ENCODE results near the gene SIPA1.

The SIPA1 gene

GRCh38 chr11:65609665-65610064 lies 28.2 kb upstream of the SIPA1 start:
- no peak for DNase-seq (ENCODE audit: low read depth in 2 of 2)

DNA sequence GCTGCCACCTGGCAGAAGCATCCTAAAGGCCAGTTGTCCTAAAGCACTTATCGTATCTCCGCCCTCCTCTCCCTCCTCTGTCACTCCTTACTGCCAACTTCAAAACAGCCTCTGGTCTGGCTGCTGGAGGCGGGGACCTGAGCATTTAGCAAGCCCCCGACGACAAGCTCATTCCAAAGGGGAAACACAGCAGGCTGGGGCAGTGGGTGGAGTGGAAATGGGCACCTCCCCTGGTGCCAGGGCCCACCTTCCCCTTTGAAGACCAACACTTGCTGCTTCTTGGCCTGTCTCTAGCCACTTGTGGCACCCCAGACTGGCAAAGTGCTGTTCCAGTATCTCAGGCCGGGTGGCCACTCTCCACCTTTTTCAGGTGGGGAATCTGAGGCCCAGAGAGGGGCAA lies 27.5 kb upstream of the SIPA1 start:
- no peak for DNase-seq (ENCODE audit: low read depth in 2 of 2)

- no peak for DNase-seq (ENCODE audit: low read depth in 2 of 2)
Observed at GRCh38 chr11:65611028-65611757, 26.7 kb upstream of the SIPA1 start.

GRCh38 chr11:65611758-65612603 lies 25.9 kb upstream of the SIPA1 start:
- DNase-seq (ENCODE audit: low read depth in 2 of 2): no peak

- no peak for DNase-seq (ENCODE audit: low read depth in 2 of 2)
Observed at GRCh38 chr11:65612691-65613090, 25.2 kb upstream of the SIPA1 start.

DNA sequence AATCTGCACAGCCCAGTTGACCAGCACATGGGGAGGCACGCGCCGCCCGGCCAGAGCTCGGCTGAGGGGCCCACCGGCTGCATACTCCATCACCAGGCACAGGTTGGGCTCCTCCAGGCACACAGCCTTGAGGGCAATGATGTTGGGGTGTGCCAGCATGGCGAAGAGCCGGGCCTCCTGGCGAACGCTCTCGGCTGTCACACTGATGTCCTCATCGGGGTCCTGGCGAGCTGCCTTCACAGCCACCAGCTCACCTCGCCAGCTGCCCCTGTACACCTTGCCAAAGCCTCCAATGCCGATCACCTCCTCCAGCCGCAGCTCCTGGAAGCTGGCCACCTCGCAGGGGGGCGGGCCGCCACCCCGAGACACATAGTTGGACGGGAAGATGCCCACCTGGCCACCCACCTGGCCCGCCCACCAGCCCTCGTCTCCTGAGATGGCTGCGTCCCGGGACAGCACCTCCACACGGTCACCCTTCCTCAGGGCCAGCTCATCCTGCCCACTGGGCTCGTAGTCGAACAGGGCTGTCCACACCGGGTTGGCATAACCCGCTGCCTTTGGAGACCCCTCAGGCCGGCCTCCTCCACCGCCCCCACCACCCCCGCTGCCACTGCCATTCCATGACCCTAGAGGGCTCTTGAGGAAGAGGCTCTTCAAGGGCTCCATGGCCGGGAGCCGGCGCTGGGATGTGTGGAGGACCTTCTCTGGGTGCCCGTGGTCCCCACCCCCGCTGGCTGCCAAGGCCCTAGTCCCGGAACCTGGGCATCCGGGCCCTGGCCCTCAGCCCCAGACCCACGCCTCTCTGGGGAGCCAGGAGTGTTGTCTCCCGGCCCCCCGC lies 24.6 kb upstream of the SIPA1 start:
- DNase-seq (ENCODE audit: low read depth in 2 of 2): no peak

DNA sequence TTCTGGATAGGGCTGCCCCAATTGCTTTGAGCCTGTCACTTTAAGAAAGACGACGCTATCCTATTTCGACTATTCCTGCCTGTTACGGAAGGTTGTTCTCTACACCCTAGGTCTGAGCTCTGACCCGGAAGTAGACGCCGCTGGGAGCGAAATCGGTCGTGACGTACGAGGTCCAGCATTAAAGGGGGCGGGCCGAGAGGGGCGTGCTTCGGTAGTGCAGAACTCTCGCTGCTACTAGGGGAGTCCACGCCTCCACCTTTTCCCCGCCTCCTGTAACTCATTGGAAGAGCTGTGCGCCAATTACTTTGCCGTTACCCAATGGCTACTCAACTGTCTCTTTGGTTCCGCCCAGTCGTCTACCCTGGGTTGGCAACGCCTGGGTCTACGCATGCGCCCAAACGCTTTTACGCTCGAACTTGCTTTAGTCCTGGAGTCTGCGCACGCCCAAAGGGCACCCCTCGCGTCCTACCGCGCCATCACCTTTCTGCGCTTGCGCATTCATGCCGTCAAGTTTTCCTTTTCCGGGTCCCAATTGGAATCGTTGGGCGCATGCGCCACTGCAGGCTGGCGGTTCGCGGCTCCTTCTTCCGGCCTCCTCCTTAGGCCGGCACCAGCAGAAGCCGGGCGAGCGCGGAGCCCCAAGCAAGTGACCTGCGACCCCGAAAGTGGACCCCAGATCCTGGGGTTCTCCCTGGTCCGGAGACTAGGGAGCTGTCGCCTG lies 22.5 kb upstream of the SIPA1 start, which contains the start of gene PCNX3:
TSS of gene PCNX3 (plus strand) at position 548 of the 721 bp plus-strand sequence. CDS start 536 bp downstream, outside the sequence.
- DNase-seq (ENCODE audit: low read depth in 2 of 2): peak; percentile 99

DNA sequence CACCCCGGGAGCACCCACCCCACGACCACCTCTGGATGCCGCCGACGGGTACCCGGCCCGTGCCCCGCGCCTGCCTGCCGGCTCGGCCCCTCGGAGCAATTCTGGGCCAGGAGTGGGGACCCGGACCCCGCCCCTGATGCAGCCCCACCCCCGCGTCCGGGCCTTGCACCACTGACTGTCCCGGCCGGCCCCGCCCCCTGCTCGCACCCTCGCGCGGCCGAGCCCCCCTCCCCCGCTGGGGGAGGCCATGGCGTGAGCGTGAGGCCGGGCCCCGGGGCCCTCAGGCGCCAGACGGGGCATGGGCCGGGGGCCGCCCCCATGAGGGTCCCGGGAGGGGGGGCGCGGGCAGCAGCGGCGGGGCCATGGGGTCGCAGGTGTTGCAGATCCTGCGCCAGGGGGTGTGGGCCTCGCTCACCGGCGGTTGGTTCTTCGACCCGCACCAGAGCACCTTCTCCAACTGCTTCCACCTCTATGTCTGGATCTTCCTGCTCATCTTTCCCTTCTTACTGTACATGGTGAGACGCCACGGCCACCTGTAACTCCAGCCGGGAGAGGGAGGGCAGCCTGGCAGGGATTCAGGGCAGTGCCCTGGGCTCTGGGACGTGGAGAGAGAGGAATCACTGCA lies 21.8 kb upstream of the SIPA1 start:
- peak in 1 of 2 donors; percentile 48 for DNase-seq (ENCODE audit: low read depth in 2 of 2)

DNA sequence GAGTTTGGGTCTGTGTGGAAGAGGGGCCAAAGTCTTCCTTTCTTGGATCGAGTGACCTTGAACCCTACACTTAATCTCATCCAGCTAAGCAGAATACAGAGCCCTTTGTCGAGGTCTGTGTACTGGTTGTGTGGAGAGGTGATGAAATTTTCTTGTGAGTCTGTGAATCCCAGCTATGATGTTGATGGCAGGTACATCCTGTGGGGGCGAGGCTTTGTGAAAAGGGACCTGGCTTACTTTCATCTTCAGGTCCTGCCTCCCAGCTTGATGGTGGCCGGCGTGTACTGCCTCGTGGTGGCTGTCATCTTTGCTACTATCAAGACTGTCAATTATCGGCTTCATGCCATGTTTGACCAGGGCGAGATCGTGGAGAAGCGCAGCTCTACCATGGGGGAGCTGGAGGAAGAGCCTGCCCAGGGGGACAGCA lies 21.3 kb upstream of the SIPA1 start:
- DNase-seq (ENCODE audit: low read depth in 2 of 2): no peak

DNA sequence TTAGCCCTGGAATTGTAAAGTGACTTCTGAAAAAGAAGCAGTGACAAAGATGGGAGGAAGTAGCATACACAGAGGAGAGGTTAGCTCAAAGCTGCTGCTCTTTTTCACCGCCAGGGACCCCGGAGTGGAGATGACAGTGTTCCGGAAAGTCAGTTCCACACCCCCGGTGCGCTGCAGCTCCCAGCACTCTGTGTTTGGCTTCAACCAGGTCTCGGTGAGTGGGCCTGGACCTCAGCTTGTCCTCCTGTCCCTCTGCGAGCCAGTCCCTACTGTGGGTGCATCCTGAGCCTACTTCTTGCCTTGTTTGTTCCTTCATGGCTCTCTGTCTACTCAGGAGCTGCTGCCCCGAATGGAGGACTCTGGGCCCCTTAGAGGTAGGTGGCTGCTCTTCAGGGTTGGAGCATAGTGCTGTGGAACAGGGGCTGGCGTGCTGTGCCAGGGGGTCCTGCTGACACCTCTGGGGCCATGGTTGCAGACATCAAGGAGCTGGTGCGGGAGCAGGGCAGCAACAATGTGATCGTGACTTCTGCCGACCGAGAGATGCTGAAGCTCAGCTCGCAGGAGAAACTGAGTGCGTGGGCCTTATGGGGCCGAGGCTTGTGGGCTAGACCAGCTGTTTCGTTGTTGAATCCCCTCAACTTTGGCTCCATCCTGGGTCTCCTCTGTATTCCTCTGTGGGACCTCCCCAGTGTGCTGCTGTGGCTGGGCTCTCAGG lies 20.6 kb upstream of the SIPA1 start:
- no peak for DNase-seq (ENCODE audit: low read depth in 2 of 2)

DNA sequence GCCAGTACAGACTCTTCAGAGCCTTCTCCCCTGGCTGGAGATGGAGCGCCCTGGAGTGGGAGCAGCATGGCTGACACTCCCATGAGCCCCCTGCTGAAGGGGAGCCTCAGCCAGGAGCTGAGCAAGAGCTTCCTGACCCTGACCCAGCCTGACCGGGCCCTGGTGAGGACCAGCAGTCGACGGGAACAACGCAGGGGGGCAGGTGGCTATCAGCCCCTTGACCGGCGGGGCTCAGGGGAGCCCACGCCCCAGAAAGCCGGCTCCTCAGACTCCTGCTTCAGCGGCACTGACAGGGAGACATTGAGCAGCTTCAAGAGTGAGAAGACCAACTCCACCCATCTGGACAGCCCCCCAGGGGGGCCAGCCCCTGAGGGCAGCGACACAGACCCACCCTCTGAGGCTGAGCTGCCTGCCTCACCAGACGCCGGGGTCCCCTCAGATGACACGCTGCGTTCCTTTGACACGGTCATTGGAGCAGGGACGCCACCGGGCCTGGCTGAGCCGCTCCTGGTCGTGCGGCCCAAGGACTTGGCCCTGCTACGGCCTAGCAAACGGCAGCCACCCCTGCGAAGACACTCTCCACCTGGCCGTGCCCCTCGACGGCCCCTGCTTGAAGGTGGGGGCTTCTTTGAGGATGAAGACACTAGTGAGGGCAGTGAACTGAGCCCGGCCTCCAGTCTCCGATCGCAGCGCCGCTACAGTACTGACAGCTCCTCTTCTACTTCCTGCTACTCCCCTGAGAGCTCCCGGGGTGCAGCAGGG lies 19.7 kb upstream of the SIPA1 start:
- DNase-seq (ENCODE audit: low read depth in 2 of 2): no peak

GRCh38 chr11:65618763-65619162 lies 19.1 kb upstream of the SIPA1 start:
- DNase-seq (ENCODE audit: low read depth in 2 of 2): no peak

DNA sequence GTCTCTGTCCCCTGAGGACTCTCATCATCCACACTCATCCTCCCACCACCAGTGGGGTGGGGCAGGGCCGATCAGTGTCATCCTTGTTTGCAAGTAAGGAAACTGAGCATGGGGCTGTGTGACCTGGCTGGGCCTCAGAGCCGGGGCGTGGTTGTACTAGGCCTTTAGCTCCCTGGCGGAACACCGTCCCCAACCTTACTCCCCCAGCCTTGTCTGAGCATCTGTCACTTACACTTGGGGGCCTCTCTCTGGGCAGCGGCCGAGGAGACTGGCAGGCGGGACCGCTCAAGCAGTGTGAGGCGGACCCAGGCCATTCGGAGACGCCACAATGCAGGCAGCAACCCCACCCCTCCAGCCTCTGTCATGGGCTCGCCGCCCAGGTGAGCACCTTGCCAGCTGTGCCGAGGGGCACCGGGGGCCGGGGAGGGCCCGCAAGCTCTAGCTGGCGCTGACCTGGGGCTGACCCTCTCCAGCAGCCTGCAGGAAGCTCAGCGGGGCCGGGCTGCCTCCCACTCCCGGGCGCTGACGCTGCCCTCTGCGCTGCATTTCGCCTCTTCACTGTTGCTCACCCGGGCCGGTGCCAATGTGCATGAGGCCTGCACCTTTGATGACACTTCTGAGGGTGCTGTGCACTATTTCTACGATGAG lies 18.5 kb upstream of the SIPA1 start:
- DNase-seq (ENCODE audit: low read depth in 2 of 2): no peak

DNA sequence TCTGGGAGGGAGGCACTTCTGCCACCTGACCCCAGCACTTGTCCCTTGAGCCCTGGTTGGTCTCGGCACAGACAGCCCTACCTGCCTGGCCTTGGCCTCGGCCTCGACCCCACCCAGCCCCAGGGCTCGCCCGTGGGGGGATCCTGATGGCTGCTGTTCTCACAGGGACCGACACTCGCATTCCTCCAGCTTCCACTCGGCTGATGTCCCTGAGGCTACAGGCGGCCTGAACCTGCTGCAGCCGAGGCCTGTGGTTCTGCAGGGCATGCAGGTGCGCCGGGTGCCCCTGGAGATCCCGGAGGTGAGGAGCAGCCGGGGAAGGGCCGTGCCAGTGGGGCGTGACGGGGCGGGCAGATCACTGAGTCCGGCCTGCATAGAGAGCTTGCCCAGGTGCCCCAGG lies 17.2 kb upstream of the SIPA1 start:
- DNase-seq (ENCODE audit: low read depth in 2 of 2): no peak

- DNase-seq (ENCODE audit: low read depth in 2 of 2): no peak
Observed at GRCh38 chr11:65621460-65621859, 16.4 kb upstream of the SIPA1 start.

DNA sequence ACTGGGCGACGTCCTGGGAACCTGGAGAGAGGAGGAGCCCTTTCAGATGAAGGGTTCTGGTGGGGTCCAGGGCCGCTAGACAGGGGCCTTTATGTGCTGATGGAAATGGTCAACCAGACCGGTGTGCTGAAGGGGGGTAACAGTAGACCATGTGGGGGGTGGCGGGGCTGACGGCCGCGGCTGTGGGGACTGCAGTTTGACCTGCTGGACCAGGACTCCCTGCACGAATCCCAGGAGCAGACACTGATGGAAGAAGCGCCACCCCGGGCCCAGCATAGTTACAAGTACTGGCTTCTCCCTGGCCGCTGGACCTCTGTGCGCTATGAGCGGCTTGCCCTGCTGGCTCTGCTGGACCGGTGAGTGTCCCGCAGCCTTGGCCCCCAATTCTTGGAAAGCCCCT lies 15.9 kb upstream of the SIPA1 start:
- DNase-seq (ENCODE audit: low read depth in 2 of 2): no peak

DNA sequence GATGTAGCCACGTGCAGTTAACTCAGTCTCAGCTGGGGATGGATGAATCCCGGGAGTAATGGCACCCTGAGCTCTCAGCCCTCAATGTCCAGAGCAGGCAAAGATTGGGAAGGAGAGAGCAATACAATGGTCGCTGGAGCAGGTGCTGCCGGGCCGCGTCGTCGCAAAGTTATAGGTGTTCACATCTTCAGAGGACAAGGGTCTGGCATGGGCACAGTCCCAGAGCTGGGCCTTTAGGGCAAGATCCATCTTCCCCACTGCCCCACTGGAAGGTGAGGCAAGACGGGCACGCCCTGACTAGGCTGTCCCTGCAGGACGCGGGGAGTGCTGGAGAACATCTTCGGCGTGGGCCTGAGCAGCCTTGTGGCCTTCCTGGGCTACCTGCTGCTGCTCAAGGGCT lies 14.7 kb upstream of the SIPA1 start:
- DNase-seq (ENCODE audit: low read depth in 2 of 2): no peak

GRCh38 chr11:65623852-65624616 lies 13.9 kb upstream of the SIPA1 start:
- DNase-seq (ENCODE audit: low read depth in 2 of 2): no peak

All from stimulated activated CD8-positive, alpha-beta memory T cell treated with anti-CD3 and anti-CD28 coated beads, Interleukin-2, amount 100 ng/mL, for 48 hours (primary cell).